Daoy (cell line): ENCODE results near the gene B3GNT5. TPM values are rescaled to one million over a fixed set of nuclear protein-coding genes. Genes with fewer than 3 reads are reported as not detected.

Experiments used
- DNase-seq: peaks from one replicate; pipeline ENCODE4 v3.0.0-alpha.2; 2015; ENCODE audit warnings: low read depth
- total RNA-seq: library from RNA; depleted of rRNA; stranded (reverse); fragments of >200 nt; shearing (Covaris generic); gene quantifications from 2 replicates; pipeline ENCODE4 v1.2.3, GENCODE V29; 2014

Gene B3GNT5
- total RNA-seq, 1 experiment from 2014 or later: 14.1 TPM

DNA sequence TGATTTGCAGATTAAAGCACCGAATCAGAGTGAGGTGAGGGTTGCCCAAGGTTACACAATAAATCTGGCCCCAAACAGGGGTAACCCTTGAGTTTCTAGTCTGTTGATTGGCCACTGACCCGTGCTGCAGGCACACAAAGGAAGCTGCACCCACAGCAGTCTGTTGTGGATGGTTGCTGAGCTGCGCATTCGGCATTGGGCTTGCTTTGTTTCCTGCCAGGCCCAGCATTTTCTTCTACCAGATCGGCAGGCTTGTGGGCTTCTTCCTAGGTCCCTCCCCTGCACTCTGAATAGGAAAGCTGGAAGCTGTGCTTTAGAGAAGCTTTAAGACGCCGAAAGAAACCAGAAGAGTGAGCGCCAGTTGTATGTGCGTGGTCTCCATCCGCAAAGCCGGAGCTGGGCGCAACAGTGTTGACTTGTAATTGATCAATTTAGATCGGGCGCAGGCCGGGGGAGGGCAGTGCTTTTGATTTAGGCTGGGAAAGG lies 12.1 kb downstream of the B3GNT5 start:
- DNase-seq: peak; percentile 37

DNA sequence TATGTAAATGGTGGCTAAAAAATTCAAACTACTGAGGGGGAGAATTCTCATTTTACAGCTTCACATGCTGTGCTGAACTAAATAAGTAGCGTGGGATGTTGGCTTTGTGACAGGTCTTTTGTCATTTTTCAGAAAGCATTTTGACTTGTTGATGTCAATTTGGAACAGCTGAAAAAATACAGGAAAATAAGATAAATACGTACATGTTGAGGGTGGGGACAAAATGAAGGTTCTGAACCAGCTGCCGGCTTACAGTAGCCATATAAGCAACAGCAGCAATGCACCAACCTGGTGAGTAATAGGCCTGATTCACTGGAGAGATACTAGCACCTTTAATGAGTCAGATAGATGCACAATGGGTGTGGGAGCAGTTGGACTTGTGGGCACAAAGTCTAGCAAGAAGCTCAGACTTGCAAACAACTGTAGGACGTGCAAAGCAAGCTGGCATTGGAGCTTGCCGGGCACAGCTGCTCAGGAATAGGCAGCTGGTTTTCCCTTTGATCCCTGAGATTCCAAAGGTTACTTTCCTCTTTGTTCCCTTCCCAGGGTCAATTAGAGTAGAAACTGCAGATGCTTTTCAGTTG lies 12.9 kb downstream of the B3GNT5 start:
- DNase-seq: peak; percentile 90

DNA sequence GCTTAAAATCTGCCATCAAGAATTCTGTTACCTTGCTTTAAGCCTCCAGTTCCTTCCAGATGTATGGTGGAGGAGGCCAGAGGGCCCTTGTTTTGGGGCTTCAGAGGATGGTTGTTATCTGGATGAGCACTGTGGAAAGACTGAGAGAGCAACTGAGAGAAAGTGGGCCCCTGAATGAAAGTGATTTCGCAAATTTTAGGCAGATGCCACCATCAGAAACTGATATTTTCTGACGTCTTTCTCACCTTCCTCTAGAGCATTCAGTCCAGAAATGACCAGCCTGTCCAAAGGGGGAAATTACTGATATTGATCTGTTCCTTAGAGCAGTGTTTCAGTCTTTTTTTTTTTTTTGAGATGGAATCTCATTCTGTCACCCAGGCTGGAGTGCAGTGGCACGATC lies 13.4 kb downstream of the B3GNT5 start:
- no peak for DNase-seq

DNA sequence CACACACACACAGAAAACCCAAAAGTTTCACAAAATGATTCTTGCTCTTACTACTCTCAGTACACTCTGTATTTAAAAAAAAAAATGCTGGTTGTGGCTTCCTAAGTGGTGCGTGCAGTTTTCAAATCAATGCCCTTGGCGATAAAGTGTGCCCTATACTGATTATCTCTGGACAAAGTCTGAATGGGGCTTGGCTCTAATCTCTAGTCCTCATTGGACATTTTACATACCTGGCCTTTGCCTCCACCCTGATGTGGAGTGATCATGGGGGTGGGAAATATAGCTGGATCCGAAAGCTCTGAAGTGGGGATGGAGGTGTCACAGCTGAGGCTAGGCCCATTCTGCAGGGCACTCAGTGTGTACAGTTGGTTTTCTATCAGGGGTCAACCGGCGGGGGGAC lies 14.1 kb downstream of the B3GNT5 start:
- no peak for DNase-seq

DNA sequence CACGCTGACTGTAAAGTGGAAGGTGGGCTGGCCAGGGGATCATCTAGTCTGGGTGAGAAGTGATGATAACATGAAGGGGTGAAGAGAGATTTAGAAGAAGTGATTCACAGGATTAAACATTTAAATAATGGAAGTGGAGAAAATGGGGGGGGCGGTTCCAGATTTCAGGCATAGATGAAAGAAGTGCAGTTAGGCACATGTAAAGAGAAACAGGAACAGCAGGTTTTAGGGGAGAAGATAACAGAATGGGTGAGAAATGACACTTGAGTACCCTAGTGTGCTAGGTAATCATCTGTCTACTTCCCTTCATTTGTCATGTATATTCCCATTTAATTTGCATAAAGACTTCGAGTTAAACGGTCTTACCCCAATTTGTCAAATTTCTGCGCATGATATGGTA lies 15.3 kb downstream of the B3GNT5 start:
- no peak for DNase-seq

DNA sequence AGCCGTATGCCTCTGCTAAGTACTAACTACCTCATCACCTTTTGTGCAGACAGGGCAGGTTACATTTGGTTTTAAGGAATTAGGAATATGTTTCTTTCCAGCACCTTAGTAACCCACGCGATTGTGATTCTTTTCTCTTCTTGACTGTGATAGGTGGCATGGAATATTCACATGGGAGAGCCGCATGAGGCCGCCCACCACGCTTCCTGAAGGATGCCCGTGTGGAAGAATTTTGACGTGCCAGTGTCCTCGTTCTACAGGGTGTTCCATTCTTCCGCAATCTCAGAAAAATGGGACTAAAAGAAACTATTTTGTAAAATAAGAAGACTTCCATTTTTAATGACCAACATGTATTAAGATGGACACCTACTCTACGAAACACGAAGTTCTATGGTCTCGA lies 16.3 kb downstream of the B3GNT5 start:
- DNase-seq: no peak

DNA sequence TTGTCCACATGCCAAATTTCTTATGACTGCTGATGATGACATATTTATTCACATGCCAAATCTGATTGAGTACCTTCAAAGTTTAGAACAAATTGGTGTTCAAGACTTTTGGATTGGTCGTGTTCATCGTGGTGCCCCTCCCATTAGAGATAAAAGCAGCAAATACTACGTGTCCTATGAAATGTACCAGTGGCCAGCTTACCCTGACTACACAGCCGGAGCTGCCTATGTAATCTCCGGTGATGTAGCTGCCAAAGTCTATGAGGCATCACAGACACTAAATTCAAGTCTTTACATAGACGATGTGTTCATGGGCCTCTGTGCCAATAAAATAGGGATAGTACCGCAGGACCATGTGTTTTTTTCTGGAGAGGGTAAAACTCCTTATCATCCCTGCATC lies 17.3 kb downstream of the B3GNT5 start:
- no peak for DNase-seq

DNA sequence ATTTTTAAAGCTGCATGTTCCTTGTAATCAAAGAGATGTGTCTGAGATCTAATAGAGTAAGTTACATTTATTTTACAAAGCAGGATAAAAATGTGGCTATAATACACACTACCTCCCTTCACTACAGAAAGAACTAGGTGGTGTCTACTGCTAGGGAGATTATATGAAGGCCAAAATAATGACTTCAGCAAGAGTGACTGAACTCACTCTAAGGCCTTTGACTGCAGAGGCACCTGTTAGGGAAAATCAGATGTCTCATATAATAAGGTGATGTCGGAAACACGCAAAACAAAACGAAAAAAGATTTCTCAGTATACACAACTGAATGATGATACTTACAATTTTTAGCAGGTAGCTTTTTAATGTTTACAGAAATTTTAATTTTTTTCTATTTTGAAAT lies 19.1 kb downstream of the B3GNT5 start:
- no peak for DNase-seq

DNA sequence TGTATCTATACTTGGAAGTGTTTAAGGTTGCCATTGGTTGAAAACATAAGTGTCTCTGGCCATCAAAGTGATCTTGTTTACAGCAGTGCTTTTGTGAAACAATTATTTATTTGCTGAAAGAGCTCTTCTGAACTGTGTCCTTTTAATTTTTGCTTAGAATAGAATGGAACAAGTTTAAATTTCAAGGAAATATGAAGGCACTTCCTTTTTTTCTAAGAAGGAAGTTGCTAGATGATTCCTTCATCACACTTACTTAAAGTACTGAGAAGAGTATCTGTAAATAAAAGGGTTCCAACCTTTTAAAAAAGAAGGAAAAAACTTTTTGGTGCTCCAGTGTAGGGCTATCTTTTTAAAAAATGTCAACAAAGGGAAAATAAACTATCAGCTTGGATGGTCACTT lies 19.7 kb downstream of the B3GNT5 start:
- DNase-seq: no peak

DNA sequence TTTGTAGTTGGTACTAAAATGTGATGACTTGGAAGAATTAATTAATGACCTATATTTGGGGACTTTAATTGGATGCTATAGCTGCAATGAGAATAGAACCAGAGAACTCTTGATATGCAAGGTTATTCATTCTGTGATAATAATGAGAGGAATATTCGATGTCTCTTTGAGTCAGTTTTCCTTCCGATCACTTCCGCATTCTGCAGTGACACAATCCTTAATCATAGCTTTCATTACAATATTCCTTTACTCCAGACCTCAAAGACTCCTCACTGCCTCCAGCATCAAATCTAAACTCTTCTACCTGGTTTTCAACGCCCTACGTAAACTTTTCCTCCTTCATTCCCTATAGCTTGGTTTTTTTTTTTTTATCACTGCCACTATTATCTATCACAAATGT lies 21.6 kb downstream of the B3GNT5 start:
- DNase-seq: peak; percentile 44

DNA sequence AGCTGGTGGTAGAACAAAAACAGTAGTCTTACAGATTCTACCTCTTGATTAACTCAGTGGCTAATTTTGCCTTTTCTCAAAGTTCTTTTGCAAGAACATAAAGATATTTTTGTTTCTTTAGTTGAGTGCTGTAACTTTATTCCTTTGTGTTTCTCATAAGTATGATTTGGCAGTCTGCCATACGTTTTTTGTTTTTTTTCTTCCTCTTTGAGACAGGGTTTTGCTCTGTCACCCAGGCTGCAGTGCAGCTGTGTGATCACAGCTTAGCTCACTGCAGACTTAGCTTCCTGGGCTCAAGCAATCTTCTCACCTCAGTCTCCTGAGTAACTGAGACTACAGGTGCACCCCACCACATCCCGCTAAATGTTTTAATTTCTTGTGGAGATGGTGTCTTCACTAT lies 22.4 kb downstream of the B3GNT5 start:
- no peak for DNase-seq

DNA sequence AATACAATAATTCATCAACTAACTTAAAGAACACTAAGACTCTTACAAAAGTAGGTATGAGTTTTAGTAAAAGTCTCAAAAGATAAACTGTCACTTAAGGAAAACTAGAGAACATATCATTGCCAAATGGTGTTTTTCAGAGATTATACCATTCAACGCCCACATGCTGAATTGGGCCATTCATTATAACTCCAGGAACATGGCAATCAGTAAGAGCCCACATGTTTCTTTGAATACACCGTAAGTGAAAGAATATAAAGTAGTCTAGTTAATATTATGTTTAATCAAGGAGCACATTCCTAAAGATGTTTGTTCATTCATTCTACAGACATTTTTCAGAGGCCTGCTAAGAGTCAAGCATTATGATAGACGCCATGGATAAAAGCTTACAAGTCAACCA lies 22.9 kb downstream of the B3GNT5 start:
- DNase-seq: no peak

DNA sequence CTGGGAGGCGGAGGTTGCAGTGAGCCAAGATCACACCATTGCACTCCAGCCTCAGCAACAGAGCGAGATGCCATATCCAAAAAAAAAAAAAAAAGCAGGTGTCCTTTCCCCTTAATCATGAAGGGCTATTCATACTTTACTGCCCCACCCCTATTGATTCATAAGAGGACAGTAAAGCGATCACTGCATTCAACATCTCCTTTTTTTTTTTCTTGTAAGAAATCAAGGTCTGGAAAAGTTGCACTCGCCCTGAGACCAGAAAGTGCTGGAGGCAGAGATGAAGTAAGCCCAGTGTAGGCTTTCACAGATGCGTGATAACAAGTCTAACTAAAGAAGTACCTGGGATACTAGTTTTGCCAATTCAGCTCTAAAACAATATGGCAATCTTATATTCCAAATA lies 24.2 kb downstream of the B3GNT5 start:
- no peak for DNase-seq

DNA sequence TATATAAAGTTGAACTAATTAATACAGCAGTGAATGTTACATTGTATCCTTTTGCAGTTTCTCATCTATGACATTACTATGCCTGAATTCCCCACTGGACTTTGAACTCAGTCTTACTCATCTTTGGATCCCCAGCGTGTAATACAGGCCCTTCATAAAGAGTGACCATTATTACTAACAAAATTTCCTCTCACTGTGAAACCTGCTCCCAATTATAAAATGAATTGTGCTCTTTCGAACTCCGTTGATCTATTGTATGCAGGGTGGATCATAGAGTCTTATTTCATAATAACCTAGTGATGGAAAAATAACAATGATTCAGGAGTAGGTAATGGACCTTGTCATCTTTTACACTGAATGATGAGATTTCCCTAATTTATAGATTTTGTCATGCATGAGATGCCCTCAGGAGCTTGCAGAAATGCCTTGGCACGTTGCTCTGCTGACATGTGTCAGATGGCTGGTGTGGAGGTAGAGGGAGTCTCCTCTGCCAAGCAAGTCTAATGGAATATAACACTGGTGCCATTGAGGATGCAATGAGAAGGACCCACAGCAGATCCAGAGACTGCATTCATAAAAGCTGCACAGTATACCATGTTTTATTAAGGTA lies 25.5 kb downstream of the B3GNT5 start:
- DNase-seq: peak; percentile 64

DNA sequence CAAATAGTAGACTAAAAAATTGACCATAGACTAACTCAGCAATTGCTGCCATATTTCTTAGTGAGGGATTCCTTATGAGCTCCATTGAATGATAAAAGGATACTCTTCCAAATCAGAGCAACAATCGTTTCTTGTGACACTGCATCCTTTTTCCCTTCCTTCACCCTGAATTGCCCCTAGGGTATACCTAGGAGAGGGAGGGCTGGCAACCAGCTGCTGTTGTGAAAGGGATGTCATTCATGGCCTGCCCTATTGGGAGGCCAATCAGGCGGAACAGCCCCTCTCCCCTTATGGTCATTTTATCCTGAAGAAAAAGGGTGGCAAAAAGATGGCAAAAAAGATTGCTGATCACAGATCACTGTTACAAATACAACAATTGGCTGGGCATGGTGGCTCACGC lies 26.3 kb downstream of the B3GNT5 start:
- DNase-seq: no peak

DNA sequence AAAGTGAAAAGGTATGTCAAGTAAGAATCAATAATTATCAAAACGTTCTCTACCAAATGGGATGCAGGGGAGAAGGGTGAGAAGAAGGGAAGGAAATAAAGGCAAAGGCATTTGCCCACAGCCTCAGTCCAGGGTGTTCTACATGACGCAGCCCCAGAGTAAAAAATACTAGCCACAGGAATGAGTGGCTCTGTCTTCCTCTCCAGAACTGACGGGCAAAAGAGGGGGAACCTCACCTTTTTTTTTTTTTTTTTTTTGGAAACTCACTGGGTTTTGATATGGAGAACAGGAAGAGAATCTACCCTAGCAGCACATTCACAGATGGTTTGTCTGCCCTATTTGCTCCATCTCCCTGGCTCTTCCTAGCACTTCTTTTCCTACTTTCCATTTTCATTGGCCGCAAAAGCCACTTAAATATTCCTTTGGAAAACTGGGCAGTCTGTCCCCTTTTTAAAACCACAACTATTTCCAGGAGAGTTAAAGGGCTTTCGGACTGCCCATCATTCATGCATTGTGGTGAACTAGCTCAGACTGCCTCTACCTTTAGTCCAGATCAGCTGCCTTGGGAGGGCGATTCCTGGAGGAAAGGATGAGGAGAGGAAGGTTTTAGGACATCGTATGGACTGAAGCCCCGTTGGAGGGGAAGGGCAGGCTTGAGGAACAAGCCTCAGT lies 28.2 kb downstream of the B3GNT5 start:
- peak; percentile 67 for DNase-seq

DNA sequence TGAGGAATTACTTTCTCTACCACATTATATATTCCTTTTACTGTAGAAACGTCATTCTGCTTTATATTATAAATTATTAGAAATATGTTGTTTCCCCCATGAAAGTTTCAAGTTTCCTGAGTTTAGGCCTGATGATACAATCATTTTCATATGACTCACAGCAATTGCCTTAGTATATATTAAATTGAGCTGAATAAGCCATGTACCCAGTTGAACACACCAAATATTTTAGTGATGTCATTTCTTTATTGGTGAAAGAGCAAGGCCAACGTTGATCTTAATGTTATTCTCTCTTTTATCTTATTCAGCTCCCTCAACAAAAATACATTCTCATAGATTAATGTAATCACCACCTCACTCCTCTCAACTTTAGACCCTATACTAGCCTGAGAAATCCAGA lies 30.8 kb downstream of the B3GNT5 start:
- no peak for DNase-seq

DNA sequence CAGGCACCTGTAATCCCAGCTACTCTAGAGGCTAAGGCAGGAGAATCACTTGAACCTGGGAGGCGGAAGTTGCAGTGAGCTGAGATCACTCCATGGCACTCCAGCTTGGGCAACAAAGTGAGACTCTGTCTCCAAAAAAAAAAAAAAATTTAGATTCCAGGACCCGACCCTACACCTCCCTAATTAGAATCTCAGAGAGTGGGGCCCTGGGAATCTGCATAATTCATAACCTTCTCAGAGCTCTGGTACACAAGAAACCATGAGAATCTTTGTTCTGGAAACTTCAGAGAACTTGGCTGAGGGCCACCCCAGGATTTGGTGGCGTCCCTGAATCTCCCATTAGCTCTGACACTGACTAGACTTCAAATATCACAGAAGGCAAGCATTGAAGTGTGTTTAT lies 31.5 kb downstream of the B3GNT5 start:
- DNase-seq: no peak

DNA sequence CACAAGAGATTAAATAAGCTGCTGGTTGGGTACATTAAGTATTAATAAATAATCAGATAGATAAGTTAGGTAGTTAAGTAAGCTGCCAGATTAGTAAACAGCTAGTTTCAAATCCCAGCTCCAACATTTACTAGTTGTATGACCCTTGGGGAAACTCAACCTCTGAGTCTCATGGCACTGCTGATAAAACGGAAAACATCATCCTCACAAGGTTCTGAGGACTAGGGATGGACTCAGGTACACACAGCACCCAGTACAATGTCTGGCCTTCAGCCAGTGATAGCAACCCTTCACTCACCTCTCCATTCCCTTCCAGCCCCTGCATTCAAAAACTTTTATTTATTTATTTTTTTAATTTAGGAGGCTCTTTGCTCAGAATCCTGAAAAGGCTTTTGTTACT lies 32.3 kb downstream of the B3GNT5 start:
- DNase-seq: no peak

DNA sequence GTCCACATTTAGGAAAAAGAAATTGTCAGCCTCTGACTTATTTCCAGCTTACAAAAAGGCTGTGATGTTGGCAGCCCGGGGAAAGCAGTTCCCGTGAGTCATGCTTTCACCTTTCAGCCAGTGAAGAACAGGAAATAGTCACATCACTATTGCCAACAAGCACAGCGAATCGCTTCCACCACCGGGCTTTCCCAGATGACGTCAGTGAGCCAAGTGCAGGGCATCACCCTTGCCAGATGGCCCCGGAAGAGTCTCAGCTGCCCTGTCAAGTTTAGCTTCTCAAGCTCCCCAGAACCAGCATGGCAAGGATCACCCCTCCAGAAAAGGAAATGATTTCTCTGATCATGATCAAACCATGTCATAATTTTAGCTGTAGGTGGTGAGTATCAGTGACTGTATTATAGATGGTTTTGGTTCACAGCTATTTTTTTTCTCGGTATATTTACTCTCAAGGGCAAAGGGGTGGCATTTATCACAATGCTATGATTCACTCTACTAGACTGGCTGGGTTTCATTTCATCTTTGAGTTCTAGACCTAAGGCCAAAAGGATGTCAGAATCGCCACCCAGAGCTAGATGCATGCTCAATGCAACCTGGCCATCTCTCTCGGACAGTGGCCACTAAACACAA lies 32.9 kb downstream of the B3GNT5 start:
- DNase-seq: peak; percentile 99

DNA sequence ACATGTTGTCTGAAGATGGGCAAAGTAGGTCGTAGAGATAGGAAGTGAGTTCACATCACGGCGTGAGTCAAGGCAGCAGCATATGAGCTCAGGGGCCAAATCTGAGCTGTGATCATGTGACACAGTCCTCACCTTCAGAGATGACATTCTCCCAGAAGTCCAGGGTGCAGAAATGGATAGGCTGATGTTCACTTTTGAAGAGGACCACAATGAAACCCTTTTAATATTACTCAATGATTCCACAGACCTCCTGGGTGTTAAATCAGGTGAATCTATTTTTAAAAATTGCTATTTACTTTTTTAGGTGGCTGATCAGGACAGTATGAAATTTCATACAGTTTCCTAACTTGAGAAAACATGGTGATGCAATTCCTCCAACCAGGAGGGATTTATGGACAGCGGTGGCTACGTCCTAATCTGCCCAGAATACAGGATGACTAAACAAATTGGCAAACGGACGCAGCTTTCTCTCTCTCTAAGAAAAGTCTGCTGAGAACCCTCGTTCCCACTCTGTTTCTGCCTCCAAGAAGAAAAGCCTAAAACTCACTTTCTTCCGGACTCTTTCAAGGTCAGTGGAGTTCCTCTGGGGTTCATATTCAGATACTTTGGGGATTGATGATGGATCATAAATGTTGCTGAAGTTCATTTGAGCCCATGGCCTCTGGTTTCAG lies 34.4 kb downstream of the B3GNT5 start:
- peak; percentile 82 for DNase-seq

DNA sequence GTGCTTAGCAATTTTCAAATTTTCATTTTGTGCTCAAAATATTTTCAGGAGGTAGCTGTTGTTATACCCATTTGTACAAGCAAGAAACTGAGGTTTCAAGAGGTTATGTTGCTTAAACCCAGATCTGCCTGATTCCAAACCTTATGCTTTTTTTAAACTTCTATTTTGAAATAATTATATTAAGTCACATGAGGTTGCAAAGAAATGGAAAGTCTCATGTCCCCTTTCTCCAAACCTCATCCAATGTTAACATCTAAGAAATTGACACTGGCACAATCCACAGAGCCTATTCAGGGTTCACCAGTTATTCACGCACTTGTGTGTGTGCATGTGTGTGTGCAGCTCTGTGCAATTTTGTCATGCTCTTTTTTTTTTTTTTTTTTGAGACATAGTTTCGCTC lies 35.1 kb downstream of the B3GNT5 start:
- no peak for DNase-seq
